Stimulated activated CD8-positive, alpha-beta memory T cell treated with anti-CD3 and anti-CD28 coated beads, Interleukin-15, amount 100 ng/mL, for 48 hours (primary cell): ENCODE measurements around the gene NAPEPLD.
"Not testable (repeated sequence)": the region's sequence is repeated elsewhere in the genome, so short reads cannot be mapped to it uniquely, and the experiment has no call there.

Experiments used
- DNase-seq, 2 donors: peaks; one replicate each; pipeline ENCODE4 v3.0.0-alpha.2; 2020; ENCODE audit warnings: low read depth in 2 of 2

The NAPEPLD gene

DNA sequence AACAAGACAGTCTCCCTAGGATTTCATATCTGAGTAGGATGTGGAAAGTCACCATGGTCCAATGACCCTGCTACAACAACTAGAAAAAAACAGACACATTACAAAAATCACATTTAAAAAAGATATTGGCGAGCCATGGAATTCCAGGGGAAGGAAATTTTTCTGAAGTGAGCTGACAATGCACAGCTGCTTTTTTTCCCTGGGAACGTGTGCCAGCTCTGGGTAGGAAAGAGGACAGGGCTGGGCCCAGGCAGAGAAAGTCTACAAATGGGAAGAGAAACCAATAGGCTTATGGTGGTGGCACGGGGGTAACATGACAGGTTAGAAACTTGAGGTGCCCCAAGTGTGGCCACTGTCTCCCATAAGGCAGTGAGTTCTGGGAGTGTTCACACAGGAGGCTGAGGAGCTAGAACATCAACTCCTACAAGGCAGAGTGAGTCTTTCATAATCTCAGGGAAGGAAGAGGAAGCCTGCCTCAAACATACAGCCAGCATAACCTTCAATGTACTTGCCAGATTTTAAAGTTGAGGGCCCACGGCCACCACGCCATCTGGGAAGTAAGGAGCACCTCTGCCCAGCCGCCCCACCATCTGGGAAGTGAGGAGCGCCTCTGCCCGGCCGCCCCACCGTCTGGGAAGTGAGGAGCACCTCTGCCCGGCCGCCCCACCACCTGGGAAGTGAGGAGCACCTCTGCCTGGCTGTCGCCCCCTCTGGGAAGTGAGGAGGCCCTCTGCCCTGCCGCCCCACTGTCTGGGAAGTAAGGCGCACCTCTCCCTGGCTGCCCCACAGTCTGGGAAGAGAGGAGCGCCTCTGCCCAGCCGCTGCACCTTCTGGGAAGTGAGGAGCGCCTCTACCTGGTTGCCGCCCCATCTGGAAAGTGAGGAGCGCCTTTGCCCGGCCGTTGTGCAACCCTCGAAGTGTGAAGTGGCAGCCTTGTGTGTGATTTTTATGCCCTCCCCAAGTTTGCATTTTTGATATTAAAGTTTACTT, 80.2 kb downstream of the NAPEPLD start:
- DNase-seq, result no peak

DNA sequence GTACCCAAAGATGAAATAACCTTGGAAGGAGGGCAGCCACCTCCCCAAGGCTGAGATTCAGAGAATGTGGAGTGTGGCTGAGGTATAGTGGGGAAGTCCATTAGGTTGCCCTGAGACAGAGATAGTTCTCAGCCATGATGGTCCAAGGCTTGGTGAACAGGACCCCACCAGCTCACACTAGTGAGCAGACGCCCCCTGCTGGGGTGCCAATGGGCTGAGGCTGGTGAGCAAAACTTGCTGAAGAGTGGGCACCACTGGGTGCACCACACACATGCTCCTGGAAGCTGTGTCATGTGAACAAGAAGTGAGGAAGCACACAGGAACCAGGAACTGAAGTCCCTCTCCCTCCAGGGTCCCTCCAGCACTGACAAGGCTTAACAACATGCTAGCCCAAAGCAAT, 83.2 kb downstream of the NAPEPLD start:
- DNase-seq, result peak; percentile 32 to 38

DNA sequence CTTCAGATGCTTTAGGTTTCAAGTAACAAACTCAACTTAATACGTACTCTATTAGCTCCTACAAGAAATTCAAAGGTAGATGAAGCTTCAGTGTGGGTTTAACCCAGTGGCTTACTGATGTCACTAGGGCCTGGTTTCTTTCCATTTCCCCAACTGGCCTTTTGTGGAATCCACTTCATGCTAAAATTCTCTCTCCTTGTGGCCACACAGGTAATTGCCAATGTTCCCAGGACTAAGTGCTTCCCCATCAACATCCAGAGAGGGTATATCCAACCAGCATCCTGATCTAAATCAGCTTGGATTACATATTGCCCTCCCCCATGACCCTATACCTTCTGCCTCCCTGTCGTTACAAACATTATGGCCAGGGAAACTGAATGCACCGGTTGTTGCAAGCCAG, 85.0 kb downstream of the NAPEPLD start:
- no peak for DNase-seq

DNA sequence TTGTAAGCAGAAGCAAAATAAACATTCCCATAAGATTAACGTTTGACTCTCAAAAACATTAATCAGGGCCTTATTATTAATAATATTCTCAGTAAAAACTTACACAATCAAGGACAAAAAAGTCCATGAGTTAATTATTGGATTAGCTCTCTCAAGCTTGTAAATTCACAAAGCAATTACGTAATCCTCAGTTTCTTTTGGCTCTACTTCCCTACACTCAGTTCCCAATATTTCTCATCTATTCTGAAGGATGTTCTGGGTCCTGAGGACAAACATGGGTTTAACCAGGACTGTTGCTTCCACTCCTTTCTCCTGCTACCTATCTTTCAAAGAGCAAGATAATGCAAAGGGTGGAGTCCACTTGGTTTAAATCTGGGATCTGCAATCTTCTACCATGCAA, 89.4 kb downstream of the NAPEPLD start:
- DNase-seq, result no peak

DNA sequence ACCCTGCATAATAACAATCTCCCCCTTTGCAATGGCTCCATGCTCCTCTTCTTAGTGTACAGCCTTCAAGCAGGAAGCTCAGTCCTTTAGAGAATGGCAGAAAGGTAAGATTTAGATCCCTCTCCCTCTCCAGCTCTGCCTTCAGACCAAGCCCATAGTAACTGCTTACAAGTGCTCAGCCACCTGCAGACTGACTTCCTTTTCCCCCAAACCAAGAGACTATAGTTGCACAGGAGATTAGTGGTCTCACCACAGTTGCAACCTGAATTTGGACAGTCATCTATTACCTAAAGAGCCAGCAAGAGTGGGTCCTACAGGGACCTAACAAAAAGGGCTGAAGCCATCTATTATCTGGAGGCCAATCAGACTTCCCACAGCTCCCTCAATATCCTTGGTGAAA, 90.8 kb downstream of the NAPEPLD start:
- no peak for DNase-seq

DNA sequence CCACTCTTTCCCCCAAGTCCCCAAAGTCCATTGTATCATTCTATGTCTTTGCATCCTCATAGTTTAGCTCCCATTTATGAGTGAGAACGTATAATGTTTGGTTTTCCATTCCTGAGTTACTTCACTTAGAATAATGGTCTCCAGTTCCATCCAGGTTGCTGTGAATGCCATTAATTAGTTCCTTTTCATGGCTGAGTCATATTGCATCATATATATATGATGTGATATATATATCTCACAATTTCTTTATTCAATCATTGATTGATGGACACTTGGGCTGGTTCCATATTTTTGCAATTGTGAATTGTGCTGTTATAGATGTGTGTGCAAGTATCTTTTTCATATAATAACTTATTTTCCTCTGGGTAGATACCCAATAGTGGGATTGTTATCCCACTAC, 92.9 kb downstream of the NAPEPLD start:
- DNase-seq, result not testable (repeated sequence)

DNA sequence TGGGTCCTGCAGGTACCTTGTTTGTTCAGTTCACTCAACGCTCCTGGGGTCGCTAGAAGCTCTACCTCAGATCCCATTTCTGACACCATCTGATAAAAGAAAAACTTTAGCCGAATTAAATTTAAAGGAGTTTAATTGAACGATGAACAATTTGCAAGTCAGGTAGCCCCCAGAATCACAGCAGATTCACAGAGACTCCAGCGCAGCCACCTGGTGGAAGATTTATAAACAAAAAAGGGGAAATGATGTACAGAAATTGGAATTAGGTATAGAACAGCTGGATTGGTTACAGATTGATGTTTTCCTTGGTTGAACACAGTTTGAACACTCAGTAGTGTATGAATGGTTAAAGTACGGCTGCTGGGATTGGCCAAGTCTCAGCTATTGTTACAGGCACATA, 97.4 kb downstream of the NAPEPLD start:
- no peak for DNase-seq
